ENCODE results near the gene IL36A. TPM values are rescaled to one million over a fixed set of nuclear protein-coding genes. Genes with fewer than 3 reads are reported as not detected.

IL36A gene
- not detected in 5 replicates for total RNA-seq (2022; extraction: Qiagen RNA extraction)

GRCh38 chr2:113005030-113005509 lies at the start of gene IL36A:
TSS of gene IL36A (plus strand) at chr2:113005459. CDS start at chr2:113005872, 413 bp downstream.

GRCh38 chr2:112977559-112978056 lies 27.7 kb upstream of the IL36A start, which contains the start of gene IL36G:
TSS of gene IL36G (plus strand) at chr2:112978006. CDS start at chr2:112978639, 633 bp downstream.

GRCh38 chr2:113052396-113052917 lies 47.2 kb downstream of the IL36A start, which contains the start of gene IL36B:
TSS of gene IL36B (minus strand) at chr2:113052867.

Other genes with a start within 250 kb of the IL36A start
- 12.6 to 18.8 TPM (median 13.7 TPM) in 5 replicates for gene CKAP2L, start 240.8 kb upstream of the IL36A start, total RNA-seq (2022; extraction: Qiagen RNA extraction)
- gene IL1A, start 221.0 kb upstream of the IL36A start, total RNA-seq (2022; extraction: Qiagen RNA extraction) = 0.06 to 0.22 TPM (median 0.16 TPM) in 5 replicates
- gene IL1B, start 168.7 kb upstream of the IL36A start, total RNA-seq (2022; extraction: Qiagen RNA extraction) = 0.21 to 0.57 TPM (median 0.24 TPM) in 5 replicates
- gene IL37, start 94.3 kb upstream of the IL36A start, total RNA-seq (2022; extraction: Qiagen RNA extraction) = not detected in 5 replicates
- not detected in 5 replicates for gene IL36G, start 27.5 kb upstream of the IL36A start, total RNA-seq (2022; extraction: Qiagen RNA extraction)
- 0.09 to 0.19 TPM in 2 of 5 replicates, not detected in the others for gene IL36B, start 47.4 kb downstream of the IL36A start, total RNA-seq (2022; extraction: Qiagen RNA extraction)
- gene IL36RN, start 53.7 kb downstream of the IL36A start, total RNA-seq (2022; extraction: Qiagen RNA extraction) = 0.05 to 0.25 TPM (median 0.14 TPM) in 4 of 5 replicates, not detected in the other
- gene IL1F10, start 62.5 kb downstream of the IL36A start, total RNA-seq (2022; extraction: Qiagen RNA extraction) = not detected in 5 replicates
- 0.30 to 0.46 TPM (median 0.46 TPM) in 5 replicates for gene IL1RN, start 122.1 kb downstream of the IL36A start, total RNA-seq (2022; extraction: Qiagen RNA extraction)
- gene PSD4, start 168.5 kb downstream of the IL36A start, total RNA-seq (2022; extraction: Qiagen RNA extraction) = 8.3 to 12.9 TPM (median 10.1 TPM) in 5 replicates

All from A549 treated with CORT108297 at 1 μM for 4 hours (cell line).